Neural crest cell (in vitro differentiated cells): ENCODE results near the gene SNU13. TPM values are rescaled to one million over a fixed set of nuclear protein-coding genes. Genes with fewer than 3 reads are reported as not detected.

Experiments
- DNase-seq: peaks from one replicate; pipeline ENCODE4 v3.0.0; 2021; ENCODE audit warnings: low read depth, mixed read lengths, low spot score
- H3K27ac Mint-ChIP-seq: one replicate; pipeline ENCODE4 v1.8.0; 2021; ENCODE audit warnings: mild to moderate bottlenecking, mixed read lengths; ENCODE audit not compliant: unreplicated experiment
- H3K27me3 Mint-ChIP-seq: 2 replicates; pipeline ENCODE4 v1.8.0; 2021; ENCODE audit warnings: low read depth, mild to moderate bottlenecking, mixed read lengths
- H3K36me3 Mint-ChIP-seq: 2 replicates; pipeline ENCODE4 v1.8.0; 2021; ENCODE audit warnings: low read depth, mild to moderate bottlenecking, mixed read lengths
- H3K4me1 Mint-ChIP-seq: 2 replicates; pipeline ENCODE4 v1.8.0; 2021; ENCODE audit warnings: mixed read lengths
- H3K4me3 Mint-ChIP-seq: one replicate; pipeline ENCODE4 v1.8.0; 2021; ENCODE audit warnings: mild to moderate bottlenecking, mixed read lengths
- H3K9me3 Mint-ChIP-seq: 2 replicates; pipeline ENCODE4 v1.8.0; 2021; ENCODE audit warnings: mixed read lengths
- total RNA-seq: library from RNA; stranded (reverse); gene quantifications from 2 replicates; pipeline ENCODE4 v1.2.1, GENCODE V29; 2021
- TF ChIP-seq, protein P1 (sequence below): fragments of 200-600 bp; sonication (generic); conservative IDR thresholded peaks from 2 replicates; pipeline ENCODE4 v1.5.0; 2021; ENCODE audit warnings: antibody characterized with exemption, mild to moderate bottlenecking

The SNU13 gene
- total RNA-seq, 1 donor from 2014 or later = 155 TPM

DNA sequence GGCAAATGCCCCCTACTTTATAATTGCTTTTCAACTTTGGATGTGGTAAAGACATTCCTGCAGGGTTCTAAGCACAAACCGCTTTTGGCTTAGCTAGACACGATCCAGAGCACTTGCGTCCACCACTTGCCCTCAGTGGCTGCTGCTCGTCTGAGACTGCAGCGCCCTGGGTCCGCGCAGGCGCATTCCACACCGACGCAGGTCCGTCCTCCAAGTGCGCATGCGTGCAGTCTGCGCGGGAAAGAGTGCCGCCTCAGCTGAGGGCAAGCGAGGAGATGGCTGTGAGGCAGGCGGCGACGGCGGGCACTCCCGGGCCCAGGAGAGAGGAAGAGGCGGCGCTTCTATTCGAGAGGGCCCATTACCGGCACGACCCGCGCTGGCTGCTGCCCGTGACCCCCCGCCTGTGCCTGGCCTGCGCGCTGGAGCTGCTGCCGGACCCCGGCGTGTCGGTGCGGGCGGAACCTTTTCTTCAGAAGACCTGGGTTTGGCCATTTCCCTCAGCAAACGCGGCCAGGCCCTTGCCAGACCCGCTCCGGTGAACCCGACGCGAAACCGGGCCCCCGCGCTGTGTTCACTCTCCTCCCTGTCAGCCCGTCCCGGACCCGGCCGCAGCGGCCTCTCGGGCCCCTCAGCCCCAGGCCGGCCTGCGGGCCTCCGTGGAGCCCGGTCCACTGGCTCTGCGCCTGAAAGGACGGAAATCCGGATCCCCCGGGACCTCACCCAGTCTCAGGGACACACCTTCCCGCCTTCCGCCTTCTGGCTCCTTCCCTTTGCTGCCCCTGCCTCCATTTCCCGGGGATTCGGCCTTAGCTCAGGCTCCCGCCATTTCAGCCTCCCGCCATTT, 10.8 kb upstream of the SNU13 start, which contains the start of gene MEI1:
Gene MEI1, plus strand, starts transcription at position 240 of the 844 bp plus-strand sequence. Its CDS starts 36 bp downstream, at position 276.
- no peak within 1 kb of the TSS for H3K27ac Mint-ChIP-seq
- H3K4me3 Mint-ChIP-seq = no peak within 1 kb of the TSS
- peaks cover 10% of the 10 kb centered on the region for H3K4me1 Mint-ChIP-seq
- H3K27me3 Mint-ChIP-seq = no peaks in the 10 kb centered on the region
- TF ChIP-seq, protein P1, sequence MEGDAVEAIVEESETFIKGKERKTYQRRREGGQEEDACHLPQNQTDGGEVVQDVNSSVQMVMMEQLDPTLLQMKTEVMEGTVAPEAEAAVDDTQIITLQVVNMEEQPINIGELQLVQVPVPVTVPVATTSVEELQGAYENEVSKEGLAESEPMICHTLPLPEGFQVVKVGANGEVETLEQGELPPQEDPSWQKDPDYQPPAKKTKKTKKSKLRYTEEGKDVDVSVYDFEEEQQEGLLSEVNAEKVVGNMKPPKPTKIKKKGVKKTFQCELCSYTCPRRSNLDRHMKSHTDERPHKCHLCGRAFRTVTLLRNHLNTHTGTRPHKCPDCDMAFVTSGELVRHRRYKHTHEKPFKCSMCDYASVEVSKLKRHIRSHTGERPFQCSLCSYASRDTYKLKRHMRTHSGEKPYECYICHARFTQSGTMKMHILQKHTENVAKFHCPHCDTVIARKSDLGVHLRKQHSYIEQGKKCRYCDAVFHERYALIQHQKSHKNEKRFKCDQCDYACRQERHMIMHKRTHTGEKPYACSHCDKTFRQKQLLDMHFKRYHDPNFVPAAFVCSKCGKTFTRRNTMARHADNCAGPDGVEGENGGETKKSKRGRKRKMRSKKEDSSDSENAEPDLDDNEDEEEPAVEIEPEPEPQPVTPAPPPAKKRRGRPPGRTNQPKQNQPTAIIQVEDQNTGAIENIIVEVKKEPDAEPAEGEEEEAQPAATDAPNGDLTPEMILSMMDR = no peak
- H3K9me3 Mint-ChIP-seq = no peaks in the 10 kb centered on the region
- DNase-seq = no peak
- H3K36me3 Mint-ChIP-seq = no peaks in the 10 kb centered on the region

DNA sequence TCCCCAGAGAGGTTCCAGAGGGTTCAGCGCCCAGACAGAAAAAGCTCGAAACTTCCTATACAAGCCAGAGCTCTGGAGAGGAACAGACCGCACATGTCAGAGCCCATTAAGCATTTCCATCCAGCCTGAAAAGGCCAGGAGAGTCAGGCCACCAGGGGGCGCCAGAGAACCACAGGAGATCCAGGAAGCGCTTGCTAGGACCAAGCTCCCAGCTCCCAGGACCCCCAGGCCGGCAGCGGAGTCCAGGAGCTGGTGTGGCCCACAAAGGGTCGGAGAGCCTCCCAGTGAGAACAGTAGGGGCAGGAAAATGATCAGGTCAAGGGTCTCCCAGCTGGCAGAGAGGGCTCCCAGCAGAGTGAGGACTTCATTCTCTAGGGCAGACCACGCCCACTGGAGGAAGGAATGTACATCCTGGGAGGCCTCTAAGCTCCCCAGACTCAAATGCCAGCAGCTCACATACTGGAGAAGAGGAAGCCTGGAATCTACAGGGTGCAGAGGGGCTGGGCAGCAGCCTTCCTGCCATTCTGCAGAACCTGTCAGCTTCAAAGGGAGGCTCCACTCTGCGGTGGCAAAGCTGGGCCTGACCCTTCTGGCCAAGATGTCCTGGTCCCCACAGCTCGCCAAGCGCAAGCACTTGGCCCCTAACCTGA, 8.6 kb upstream of the SNU13 start:
- Mint-ChIP-seq H3K4me1 (peaks cover 10% of the 10 kb centered on the region), H3K9me3 (no peaks in the 10 kb centered on the region), H3K36me3 (no peaks in the 10 kb centered on the region), H3K27me3 (no peaks in the 10 kb centered on the region), H3K27ac (peak overlapping the region; percentile 87), H3K4me3 (peak overlapping the region; percentile 56)
- DNase-seq = peak; percentile 100
- TF ChIP-seq, protein P1 = peak; percentile 100

DNA sequence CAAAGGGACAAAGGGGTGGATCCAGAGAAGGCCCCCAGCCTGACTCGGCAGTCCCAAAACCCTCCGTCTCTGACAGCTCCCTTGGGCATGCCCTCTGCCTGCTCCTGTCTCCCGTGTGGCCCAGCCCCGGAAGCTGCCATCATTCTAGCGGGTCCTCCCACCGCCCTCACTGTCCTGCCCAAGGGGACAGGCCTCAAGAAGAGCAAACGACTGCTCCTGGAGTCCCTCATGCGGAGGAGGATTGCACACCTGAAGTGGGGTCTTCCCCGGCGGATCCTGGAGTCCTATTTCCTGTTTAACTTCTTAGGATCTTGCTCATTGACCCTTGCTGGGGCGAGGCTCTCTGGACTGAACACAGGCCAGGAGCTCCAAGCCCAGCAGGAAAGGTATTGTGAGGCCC, 8.0 kb upstream of the SNU13 start:
- no peak for DNase-seq
- Mint-ChIP-seq H3K4me3 (peak overlapping the region; percentile 56), H3K27me3 (no peaks in the 10 kb centered on the region), H3K36me3 (no peaks in the 10 kb centered on the region), H3K4me1 (peaks cover 10% of the 10 kb centered on the region), H3K9me3 (no peaks in the 10 kb centered on the region), H3K27ac (peak overlapping the region; percentile 87)
- TF ChIP-seq, protein P1 = no peak

DNA sequence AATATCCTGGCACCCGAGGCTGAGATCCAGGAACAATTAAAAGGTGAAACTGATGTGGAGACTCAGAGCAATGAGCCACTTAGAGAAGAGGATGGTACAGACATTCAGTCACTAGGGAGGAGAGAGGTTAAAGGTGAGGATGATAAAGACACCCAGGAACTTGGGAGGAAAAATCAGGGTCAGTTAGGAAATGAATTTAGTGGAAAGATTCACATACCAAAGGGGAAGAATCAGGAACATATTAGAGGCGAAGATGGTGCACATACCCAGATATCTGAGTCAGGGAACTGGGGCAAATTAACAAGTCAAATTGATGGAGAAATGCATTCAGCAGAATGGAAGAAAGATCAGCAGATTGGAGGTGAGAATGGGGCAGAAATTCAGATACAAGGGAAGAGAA, 6.5 kb upstream of the SNU13 start:
- Mint-ChIP-seq H3K9me3 (no peaks in the 10 kb centered on the region), H3K27ac (no peak overlapping the region), H3K4me3 (no peak overlapping the region), H3K27me3 (no peaks in the 10 kb centered on the region), H3K36me3 (no peaks in the 10 kb centered on the region), H3K4me1 (peaks cover 10% of the 10 kb centered on the region)
- TF ChIP-seq, protein P1 = no peak
- DNase-seq = no peak

DNA sequence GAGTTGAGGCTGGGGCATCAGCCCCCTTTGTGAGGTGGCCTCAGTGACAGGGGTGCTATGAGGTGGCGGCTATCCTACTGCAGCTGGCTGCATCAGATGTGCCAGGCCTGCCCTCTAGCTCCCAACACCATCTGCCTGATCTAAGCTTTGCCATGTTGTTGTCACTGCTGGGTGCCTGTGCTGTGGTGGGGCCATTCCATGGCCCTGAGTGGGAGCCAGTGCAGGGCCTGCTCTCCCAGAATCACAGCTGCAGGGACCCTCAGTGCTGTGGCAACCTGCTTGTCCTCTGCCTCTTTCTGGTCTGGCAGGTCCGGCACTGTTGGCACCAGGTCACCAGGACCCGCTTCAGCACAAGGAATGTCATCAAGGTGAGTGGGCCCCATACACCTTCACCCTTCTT, 1.8 kb upstream of the SNU13 start:
- TF ChIP-seq, protein P1 = no peak
- Mint-ChIP-seq H3K4me3 (peak overlapping the region; percentile 58), H3K36me3 (no peaks in the 10 kb centered on the region), H3K4me1 (peaks cover 21% of the 10 kb centered on the region), H3K27me3 (no peaks in the 10 kb centered on the region), H3K27ac (no peak overlapping the region), H3K9me3 (no peaks in the 10 kb centered on the region)
- DNase-seq = no peak
